GOT3 (cell line): Measurements from ENCODE around the gene AFAP1L2.

Experiments used
- DNase-seq: peaks from one replicate; lab custom pipeline; 2025; ENCODE audit warnings: mixed read lengths; lab: John Stamatoyannopoulos, UW

The AFAP1L2 gene

GRCh38 chr10:114310346-114310745 lies 94.0 kb downstream of the AFAP1L2 start:
- DNase-seq = no peak

- no peak for DNase-seq
These were observed 95.0 kb downstream of the AFAP1L2 start for GRCh38 chr10:114309364-114309651.

GRCh38 chr10:114308531-114309363 lies 95.6 kb downstream of the AFAP1L2 start:
- no peak for DNase-seq

GRCh38 chr10:114307731-114308130 lies 96.6 kb downstream of the AFAP1L2 start:
- DNase-seq = no peak

GRCh38 chr10:114306116-114306973 lies 98.0 kb downstream of the AFAP1L2 start:
- peak; percentile 21 for DNase-seq

GRCh38 chr10:114305521-114305925 lies 98.8 kb downstream of the AFAP1L2 start:
- DNase-seq = no peak

- no peak for DNase-seq
These were observed 99.5 kb downstream of the AFAP1L2 start for GRCh38 chr10:114304571-114305421.

GRCh38 chr10:114304017-114304570 lies 100.2 kb downstream of the AFAP1L2 start:
- peak; percentile 14 for DNase-seq

GRCh38 chr10:114303556-114303955 lies 100.7 kb downstream of the AFAP1L2 start:
- DNase-seq = no peak

- no peak for DNase-seq
These were observed 102.2 kb downstream of the AFAP1L2 start for GRCh38 chr10:114301951-114302710.

- no peak for DNase-seq
These were observed 103.1 kb downstream of the AFAP1L2 start for GRCh38 chr10:114301177-114301576.

GRCh38 chr10:114300036-114300645 lies 104.2 kb downstream of the AFAP1L2 start:
- DNase-seq = no peak

GRCh38 chr10:114297136-114297705 lies 107.1 kb downstream of the AFAP1L2 start:
- no peak for DNase-seq

GRCh38 chr10:114295393-114295792 lies 108.9 kb downstream of the AFAP1L2 start:
- DNase-seq = no peak

GRCh38 chr10:114294549-114294948 lies 109.8 kb downstream of the AFAP1L2 start:
- no peak for DNase-seq

- DNase-seq = no peak
These were observed 111.2 kb downstream of the AFAP1L2 start for GRCh38 chr10:114293075-114293474.

- no peak for DNase-seq
These were observed 112.8 kb downstream of the AFAP1L2 start for GRCh38 chr10:114291516-114291915.

GRCh38 chr10:114291076-114291475 lies 113.2 kb downstream of the AFAP1L2 start:
- no peak for DNase-seq

GRCh38 chr10:114290038-114290437 lies 114.3 kb downstream of the AFAP1L2 start:
- no peak for DNase-seq

GRCh38 chr10:114289096-114289436 lies 115.2 kb downstream of the AFAP1L2 start:
- no peak for DNase-seq
